Uterus (tissue), 4 donors: ENCODE data around the gene AAGAB. TPM values are rescaled to one million over a fixed set of nuclear protein-coding genes. Genes with fewer than 3 reads are reported as not detected.

ENCODE experiments used
- DNase-seq, 2 donors: peaks; one replicate each; pipeline ENCODE4 v3.0.0-alpha.2; 2019 to 2020
- H3K27ac ChIP-seq, 2 donors: fragments of 200-600 bp; sonication (generic); 1 replicate in 1 of 2; 2 replicates in 1 of 2; pipeline ENCODE4 v1.5.1; 2016 to 2018
- H3K27me3 ChIP-seq, 2 donors: fragments of 200-600 bp; sonication (generic); one replicate each; pipeline ENCODE4 v1.5.1; 2018 to 2019; ENCODE audit warnings: control low read depth in 1 of 2
- H3K36me3 ChIP-seq, 2 donors: fragments of 200-600 bp; sonication (generic); one replicate each; pipeline ENCODE4 v1.5.1; 2019; ENCODE audit warnings: control low read depth in 1 of 2
- H3K4me1 ChIP-seq, 2 donors: fragments of 200-600 bp; sonication (generic); one replicate each; pipeline ENCODE4 v1.5.1; 2018 to 2019; ENCODE audit warnings: control low read depth in 1 of 2
- H3K4me3 ChIP-seq, 2 donors: fragments of 200-600 bp; sonication (generic); 1 replicate in 1 of 2; 2 replicates in 1 of 2; pipeline ENCODE4 v1.5.1; 2018 to 2019; ENCODE audit warnings: mild to moderate bottlenecking in 1 of 2
- H3K9me3 ChIP-seq, 2 donors: fragments of 200-600 bp; sonication (generic); one replicate each; pipeline ENCODE4 v1.5.1; 2019; ENCODE audit warnings: control low read depth in 1 of 2
- POLR2A ChIP-seq, 2 donors: fragments of 450-650 bp; IDR thresholded peaks; one replicate each; pipeline ENCODE4 v1.6.1; 2016; ENCODE audit warnings: antibody characterized with exemption in 2 of 2, mild to moderate bottlenecking in 1 of 2, moderate library complexity in 1 of 2
- intact Hi-C: fragments of 100-400 bp; cut with DNase I; formaldehyde crosslinking; loops from one replicate; pipeline ENCODE4 v1.15.1; 2023; ENCODE audit warnings: low total_unique reads
- total RNA-seq, 4 donors: library from RNA; depleted of rRNA in 3 of 4; stranded (reverse); fragments of >200 nt in 3 of 4; gene quantifications; one replicate each; pipeline versions ENCODE4 v1.1.0 to v1.2.4, GENCODE V29; 2014 to 2023
- TF ChIP-seq, protein P1 (sequence below), 4 experiments: fragments of 200-600 bp in 2 of 4; fragments of 450-650 bp in 2 of 4; sonication (generic) in 2 of 4; IDR thresholded peaks; one replicate each; pipeline ENCODE4 v1.5.1; 2016 to 2019; ENCODE audit warnings: antibody characterized with exemption in 4 of 4, mild to moderate bottlenecking in 2 of 4, moderate library complexity in 1 of 4
- donor health status: DM: yes; HTN: yes; CAD: no.

Gene AAGAB, protein sequence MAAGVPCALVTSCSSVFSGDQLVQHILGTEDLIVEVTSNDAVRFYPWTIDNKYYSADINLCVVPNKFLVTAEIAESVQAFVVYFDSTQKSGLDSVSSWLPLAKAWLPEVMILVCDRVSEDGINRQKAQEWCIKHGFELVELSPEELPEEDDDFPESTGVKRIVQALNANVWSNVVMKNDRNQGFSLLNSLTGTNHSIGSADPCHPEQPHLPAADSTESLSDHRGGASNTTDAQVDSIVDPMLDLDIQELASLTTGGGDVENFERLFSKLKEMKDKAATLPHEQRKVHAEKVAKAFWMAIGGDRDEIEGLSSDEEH
- total RNA-seq: 10 to 100 TPM; 25.5 to 44.8 (median 39.4) TPM

- TF ChIP-seq POLR2A (IDR thresholded peaks at IDR 0.05): peak; percentile 35 to 74
- TF ChIP-seq, protein P1, sequence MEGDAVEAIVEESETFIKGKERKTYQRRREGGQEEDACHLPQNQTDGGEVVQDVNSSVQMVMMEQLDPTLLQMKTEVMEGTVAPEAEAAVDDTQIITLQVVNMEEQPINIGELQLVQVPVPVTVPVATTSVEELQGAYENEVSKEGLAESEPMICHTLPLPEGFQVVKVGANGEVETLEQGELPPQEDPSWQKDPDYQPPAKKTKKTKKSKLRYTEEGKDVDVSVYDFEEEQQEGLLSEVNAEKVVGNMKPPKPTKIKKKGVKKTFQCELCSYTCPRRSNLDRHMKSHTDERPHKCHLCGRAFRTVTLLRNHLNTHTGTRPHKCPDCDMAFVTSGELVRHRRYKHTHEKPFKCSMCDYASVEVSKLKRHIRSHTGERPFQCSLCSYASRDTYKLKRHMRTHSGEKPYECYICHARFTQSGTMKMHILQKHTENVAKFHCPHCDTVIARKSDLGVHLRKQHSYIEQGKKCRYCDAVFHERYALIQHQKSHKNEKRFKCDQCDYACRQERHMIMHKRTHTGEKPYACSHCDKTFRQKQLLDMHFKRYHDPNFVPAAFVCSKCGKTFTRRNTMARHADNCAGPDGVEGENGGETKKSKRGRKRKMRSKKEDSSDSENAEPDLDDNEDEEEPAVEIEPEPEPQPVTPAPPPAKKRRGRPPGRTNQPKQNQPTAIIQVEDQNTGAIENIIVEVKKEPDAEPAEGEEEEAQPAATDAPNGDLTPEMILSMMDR (IDR thresholded peaks at IDR 0.05): peak in 3 of 4 experiments; percentile 18 to 40 (median 31)
- peak; percentile 96 to 99 for DNase-seq
- intact Hi-C loops: no loop called here
Observed at GRCh38 chr15:67254238-67255175, at the start of gene AAGAB, which contains the start of gene IQCH. Gene AAGAB (minus strand): TSS chr15:67254661. CDS start chr15:67254631, 30 bp downstream. Gene IQCH (plus strand): TSS chr15:67254786. CDS start chr15:67254897, 111 bp downstream.

GRCh38 chr15:67303490-67304363 lies 49.3 kb upstream of the AAGAB start:
- H3K9me3 ChIP-seq: no peaks in the 10 kb centered on the region
- no peaks in the 10 kb centered on the region for H3K27me3 ChIP-seq
- H3K27ac ChIP-seq: no peak overlapping the region
- no peak for TF ChIP-seq POLR2A (IDR thresholded peaks at IDR 0.05)
- TF ChIP-seq, protein P1 (IDR thresholded peaks at IDR 0.05): peak; percentile 31 to 81 (median 72)
- H3K36me3 ChIP-seq: no peaks in the 10 kb centered on the region
- H3K4me3 ChIP-seq: no peak overlapping the region
- intact Hi-C loops: loop anchor here (5.0 kb wide), 1 partner anchor 356 kb away; no protein-coding TSS in a partner anchor
- DNase-seq: peak in 1 of 2 donors; percentile 33
- no peaks in the 10 kb centered on the region for H3K4me1 ChIP-seq

More at GRCh38 chr15:67254238-67255175, at the start of gene AAGAB, which contains the start of gene IQCH:
- Histone ChIP-seq H3K27ac (peak within 1 kb of the TSS; percentile 71 to 92), H3K9me3 (no peaks in the 10 kb centered on the region), H3K36me3 (no peaks in the 10 kb centered on the region), H3K4me1 (no peaks in the 10 kb centered on the region), H3K4me3 (peak within 1 kb of the TSS; percentile 88 to 90), H3K27me3 (no peaks in the 10 kb centered on the region)

GRCh38 chr15:67300266-67301025 lies 46.0 kb upstream of the AAGAB start:
- Histone ChIP-seq H3K4me1 (no peaks in the 10 kb centered on the region), H3K36me3 (no peaks in the 10 kb centered on the region), H3K9me3 (no peaks in the 10 kb centered on the region), H3K27me3 (no peaks in the 10 kb centered on the region), H3K4me3 (no peak overlapping the region), H3K27ac (no peak overlapping the region)
- no peak for DNase-seq
- no peak for TF ChIP-seq POLR2A (IDR thresholded peaks at IDR 0.05)
- intact Hi-C loops: loop anchor here (5.0 kb wide), 1 partner anchor 353 kb away; no protein-coding TSS in a partner anchor

DNA sequence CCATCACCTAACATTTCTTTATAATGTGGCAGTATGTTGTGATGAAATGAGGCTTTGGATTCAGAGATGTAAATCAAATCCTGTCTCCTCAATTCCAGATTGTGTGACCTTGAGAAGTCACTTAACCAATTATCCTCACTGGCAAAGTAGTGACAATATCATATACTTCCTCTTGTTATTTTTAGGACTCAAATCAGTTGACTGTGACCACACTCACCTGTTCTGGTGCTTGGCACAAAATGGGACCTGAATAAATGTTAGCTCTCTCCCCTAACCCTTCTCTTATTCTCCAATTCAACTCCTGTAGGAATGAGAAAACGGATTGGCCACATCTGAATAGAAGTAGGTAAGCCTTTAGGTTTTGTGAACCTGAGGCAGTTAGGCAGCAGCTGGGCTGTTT lies 42.2 kb upstream of the AAGAB start:
- H3K27ac ChIP-seq: no peak overlapping the region
- H3K4me3 ChIP-seq: no peak overlapping the region

More for the DNA sequence above, 42.2 kb upstream of the AAGAB start:
- Histone ChIP-seq H3K27me3 (no peaks in the 10 kb centered on the region), H3K36me3 (no peaks in the 10 kb centered on the region), H3K4me1 (no peaks in the 10 kb centered on the region), H3K9me3 (no peaks in the 10 kb centered on the region)
- no peak for DNase-seq
- intact Hi-C loops: no loop called here
- no peak for TF ChIP-seq POLR2A (IDR thresholded peaks at IDR 0.05)
- TF ChIP-seq, protein P1 (IDR thresholded peaks at IDR 0.05): no peak
